HG02981 (cell line): ENCODE data around the gene LRRC45.

Experiments
- ATAC-seq: cut with Tn5 transposase; IDR thresholded peaks from one replicate; pipeline ENCODE4 v1.9.1; 2021; ENCODE audit warnings: mild to moderate bottlenecking, moderate library complexity; ENCODE audit not compliant: unreplicated experiment

LRRC45 gene

GRCh38 chr17:82006468-82007227, 16.5 kb upstream of the LRRC45 start:
- ATAC-seq, result no peak

- ATAC-seq, result no peak
Observed at GRCh38 chr17:82007228-82007494, 15.9 kb upstream of the LRRC45 start.

- ATAC-seq, result no peak
Observed at GRCh38 chr17:82007495-82008257, 15.4 kb upstream of the LRRC45 start.

GRCh38 chr17:82008258-82008940, 14.7 kb upstream of the LRRC45 start:
- ATAC-seq, result no peak

GRCh38 chr17:82008941-82009405, 14.1 kb upstream of the LRRC45 start:
- no peak for ATAC-seq

- no peak for ATAC-seq
Observed at GRCh38 chr17:82009413-82009812, 13.7 kb upstream of the LRRC45 start.

GRCh38 chr17:82010575-82011525, 12.3 kb upstream of the LRRC45 start:
- ATAC-seq, result no peak

GRCh38 chr17:82011617-82012187, 11.4 kb upstream of the LRRC45 start:
- no peak for ATAC-seq

- ATAC-seq, result no peak
Observed at GRCh38 chr17:82012261-82012639, 10.9 kb upstream of the LRRC45 start.

- ATAC-seq, result no peak
Observed at GRCh38 chr17:82012640-82013295, 10.3 kb upstream of the LRRC45 start.

- no peak for ATAC-seq
Observed at GRCh38 chr17:82013341-82013740, 9.8 kb upstream of the LRRC45 start.

GRCh38 chr17:82013772-82014321, 9.3 kb upstream of the LRRC45 start:
- no peak for ATAC-seq

GRCh38 chr17:82014432-82014831, 8.7 kb upstream of the LRRC45 start:
- no peak for ATAC-seq

GRCh38 chr17:82014971-82015310, 8.2 kb upstream of the LRRC45 start:
- no peak for ATAC-seq

GRCh38 chr17:82015311-82015971, 7.7 kb upstream of the LRRC45 start:
- ATAC-seq, result no peak

- ATAC-seq, result no peak
Observed at GRCh38 chr17:82016061-82016874, 6.8 kb upstream of the LRRC45 start.

- ATAC-seq, result no peak
Observed at GRCh38 chr17:82016875-82017459, 6.1 kb upstream of the LRRC45 start.

- ATAC-seq, result no peak
Observed at GRCh38 chr17:82017612-82018151, 5.4 kb upstream of the LRRC45 start.
